Coronary artery (tissue), 2 donors: ENCODE measurements around the gene NCAM1.
"Not testable (repeated sequence)": the region's sequence is repeated elsewhere in the genome, so short reads cannot be mapped to it uniquely, and the experiment has no call there.

Source experiments
- DNase-seq: peaks from one replicate; pipeline ENCODE4 v3.0.0-alpha.2; 2017; ENCODE audit warnings: low spot score
- H3K27ac ChIP-seq, 2 donors: fragments of 200-600 bp; sonication (generic); one replicate each; pipeline ENCODE4 v1.5.1; 2016 to 2019
- H3K4me3 ChIP-seq: fragments of 200-600 bp; sonication (generic); 2 replicates; pipeline ENCODE4 v1.5.1; 2016; ENCODE audit warnings: mild to moderate bottlenecking, moderate library complexity
- CTCF ChIP-seq: fragments of 200-600 bp; sonication (generic); IDR thresholded peaks from one replicate; pipeline ENCODE4 v1.5.1; 2019; ENCODE audit warnings: antibody characterized with exemption

NCAM1 gene

GRCh38 chr11:113043698-113044097 lies 82.5 kb downstream of the NCAM1 start:
- no peak overlapping the region for H3K27ac ChIP-seq
- no peak overlapping the region for H3K4me3 ChIP-seq
- DNase-seq, result no peak
- no peak for TF ChIP-seq CTCF

- no peak for DNase-seq
- Histone ChIP-seq H3K4me3 (no peak overlapping the region), H3K27ac (no peak overlapping the region)
- TF ChIP-seq CTCF, result no peak
Measured at GRCh38 chr11:113045146-113045545, 83.9 kb downstream of the NCAM1 start.

GRCh38 chr11:113046866-113047265 lies 85.6 kb downstream of the NCAM1 start:
- TF ChIP-seq CTCF, result no peak
- H3K4me3 ChIP-seq, result no peak overlapping the region
- H3K27ac ChIP-seq, result no peak overlapping the region
- no peak for DNase-seq

- H3K4me3 ChIP-seq, result no peak overlapping the region
Measured at GRCh38 chr11:113048820-113049768, 87.9 kb downstream of the NCAM1 start.

GRCh38 chr11:113053042-113053441 lies 91.8 kb downstream of the NCAM1 start:
- H3K4me3 ChIP-seq, H3K27ac ChIP-seq, DNase-seq: not testable (repeated sequence)

More at GRCh38 chr11:113048820-113049768, 87.9 kb downstream of the NCAM1 start:
- TF ChIP-seq CTCF, result no peak
- no peak overlapping the region for H3K27ac ChIP-seq
- no peak for DNase-seq

GRCh38 chr11:113057038-113057437 lies 95.8 kb downstream of the NCAM1 start:
- TF ChIP-seq CTCF, result no peak
- Histone ChIP-seq H3K27ac (no peak overlapping the region), H3K4me3 (no peak overlapping the region)
- no peak for DNase-seq

- TF ChIP-seq CTCF, result no peak
- no peak overlapping the region for H3K27ac ChIP-seq
- DNase-seq, result no peak
- H3K4me3 ChIP-seq, result no peak overlapping the region
Measured at GRCh38 chr11:113059548-113059947, 98.3 kb downstream of the NCAM1 start.
